Frontal cortex (tissue), 4 donors: ENCODE data around the gene PPM1H. TPM values are rescaled to one million over a fixed set of nuclear protein-coding genes. Genes with fewer than 3 reads are reported as not detected.
"Not testable (repeated sequence)": the region's sequence is repeated elsewhere in the genome, so short reads cannot be mapped to it uniquely, and the experiment has no call there.

Experiments
- DNase-seq, 2 donors: peaks; one replicate each; pipeline ENCODE4 v3.0.0; 2012; ENCODE audit warnings: low spot score in 2 of 2
- FAIRE-seq: peaks from 2 replicates; lab custom pipeline; 2012; peaks lifted over from hg19 to GRCh38; lab: Jason Lieb, UNC
- total RNA-seq: library from RNA; depleted of rRNA; stranded (reverse); fragments of >200 nt; gene quantifications from one replicate; pipeline ENCODE4 v1.2.3, GENCODE V29; 2014
- donor health status: control.
- donor health status: control.
- donor health status: control.

The PPM1H gene
- total RNA-seq, 1 donor from 2014 or later, result 11.8 TPM

GRCh38 chr12:62912644-62913043 lies 22.3 kb downstream of the PPM1H start:
- DNase-seq (no peak), FAIRE-seq (no peak)

- DNase-seq, result no peak
- FAIRE-seq, result no peak
These were observed 23.7 kb downstream of the PPM1H start for GRCh38 chr12:62911286-62911685.

GRCh38 chr12:62910549-62911169 lies 24.3 kb downstream of the PPM1H start:
- no peak for DNase-seq
- FAIRE-seq, result no peak

GRCh38 chr12:62909340-62909739 lies 25.6 kb downstream of the PPM1H start:
- no peak for DNase-seq
- FAIRE-seq, result no peak

GRCh38 chr12:62908674-62909073 lies 26.3 kb downstream of the PPM1H start:
- FAIRE-seq (no peak), DNase-seq (no peak)

GRCh38 chr12:62907561-62907960 lies 27.4 kb downstream of the PPM1H start:
- DNase-seq, result no peak
- FAIRE-seq, result no peak

- DNase-seq (no peak), FAIRE-seq (no peak)
These were observed 27.9 kb downstream of the PPM1H start for GRCh38 chr12:62907078-62907477.

- no peak for DNase-seq
These were observed 31.8 kb downstream of the PPM1H start for GRCh38 chr12:62903151-62903550.

GRCh38 chr12:62900686-62901272 lies 34.2 kb downstream of the PPM1H start:
- DNase-seq (no peak), FAIRE-seq (no peak)

More at GRCh38 chr12:62903151-62903550, 31.8 kb downstream of the PPM1H start:
- no peak for FAIRE-seq

GRCh38 chr12:62899568-62900390 lies 35.2 kb downstream of the PPM1H start:
- FAIRE-seq, result no peak
- DNase-seq, result no peak

- no peak for DNase-seq
- FAIRE-seq, result no peak
These were observed 36.4 kb downstream of the PPM1H start for GRCh38 chr12:62898526-62898925.

- DNase-seq (no peak), FAIRE-seq (no peak)
These were observed 39.5 kb downstream of the PPM1H start for GRCh38 chr12:62895351-62895877.

GRCh38 chr12:62893276-62893675 lies 41.7 kb downstream of the PPM1H start:
- DNase-seq (no peak), FAIRE-seq (no peak)

- FAIRE-seq (no peak), DNase-seq (no peak)
These were observed 43.0 kb downstream of the PPM1H start for GRCh38 chr12:62891805-62892549.

GRCh38 chr12:62888454-62889110 lies 46.4 kb downstream of the PPM1H start:
- FAIRE-seq, result no peak
- DNase-seq, result no peak

GRCh38 chr12:62886796-62887195 lies 48.2 kb downstream of the PPM1H start:
- FAIRE-seq, result no peak
- DNase-seq, result no peak

- DNase-seq (no peak), FAIRE-seq (no peak)
These were observed 49.7 kb downstream of the PPM1H start for GRCh38 chr12:62885242-62885641.

- not testable (repeated sequence) for DNase-seq, FAIRE-seq
These were observed 50.1 kb downstream of the PPM1H start for GRCh38 chr12:62884832-62885231.

- FAIRE-seq, result no peak
- DNase-seq, result no peak
These were observed 52.3 kb downstream of the PPM1H start for GRCh38 chr12:62882696-62883095.

- DNase-seq, result no peak
- no peak for FAIRE-seq
These were observed 52.8 kb downstream of the PPM1H start for GRCh38 chr12:62882140-62882539.
